Esophagus squamous epithelium (tissue), 5 donors: Measurements from ENCODE around the gene ZC3H18. TPM values are rescaled to one million over a fixed set of nuclear protein-coding genes. Genes with fewer than 3 reads are reported as not detected.

Experiments
- DNase-seq: peaks from one replicate; lab custom pipeline; 2025; lab: John Stamatoyannopoulos, UW
- H3K27ac ChIP-seq, 4 donors: fragments of 200-600 bp; sonication (generic); one replicate each; pipeline ENCODE4 v1.5.1; 2016 to 2019; ENCODE audit warnings: mild to moderate bottlenecking in 1 of 4
- H3K27me3 ChIP-seq, 4 donors: fragments of 200-600 bp; sonication (generic); 1 replicate in 3 of 4; 2 replicates in 1 of 4; pipeline versions ENCODE4 v1.5.1 to v1.6.0; 2017 to 2021; ENCODE audit warnings: antibody characterized with exemption in 1 of 4
- H3K36me3 ChIP-seq, 3 donors: fragments of 200-600 bp; sonication (generic); one replicate each; pipeline ENCODE4 v1.5.1; 2016 to 2019
- H3K4me1 ChIP-seq, 3 donors: fragments of 200-600 bp; sonication (generic); one replicate each; pipeline ENCODE4 v1.5.1; 2017 to 2019
- H3K4me3 ChIP-seq, 4 donors: fragments of 200-600 bp; sonication (generic); 1 replicate in 3 of 4; 2 replicates in 1 of 4; pipeline ENCODE4 v1.5.1; 2016 to 2019; ENCODE audit warnings: mild to moderate bottlenecking in 2 of 4, moderate library complexity in 1 of 4
- H3K9me3 ChIP-seq, 3 donors: fragments of 200-600 bp; sonication (generic); one replicate each; pipeline ENCODE4 v1.5.1; 2016 to 2019
- POLR2A ChIP-seq, 4 donors: fragments of 450-650 bp; IDR thresholded peaks; one replicate each; pipeline ENCODE4 v1.6.1; 2017; ENCODE audit warnings: antibody characterized with exemption in 4 of 4, mild to moderate bottlenecking in 4 of 4, moderate library complexity in 3 of 4
- WGBS, 2 donors: methylation state at CpG; one replicate each; pipeline ENCODE4 v1.1.5; 2018; 5-methylcytosine and 5-hydroxymethylcytosine counted together
- intact Hi-C: fragments of 100-400 bp; cut with DNase I; formaldehyde crosslinking; loops from one replicate; pipeline ENCODE4 v1.15.0; 2022
- total RNA-seq, 4 donors: library from RNA; depleted of rRNA; stranded (reverse); fragments of >200 nt; gene quantifications; one replicate each; pipeline ENCODE4 v1.1.0, GENCODE V29; 2016
- TF ChIP-seq, protein P1 (sequence below), 6 experiments: fragments of 450-650 bp in 4 of 6; fragments of 200-600 bp in 2 of 6; sonication (generic) in 2 of 6; IDR thresholded peaks; one replicate each; pipeline ENCODE4 v1.5.1; 2016 to 2019; ENCODE audit warnings: antibody characterized with exemption in 6 of 6, mild to moderate bottlenecking in 4 of 6, moderate library complexity in 4 of 6
- donor health status: DM: yes; HTN: yes; CAD: no.

ZC3H18 gene
- total RNA-seq, 4 donors from 2014 or later = 15.4 to 27.3 (median 17.5) TPM

DNA sequence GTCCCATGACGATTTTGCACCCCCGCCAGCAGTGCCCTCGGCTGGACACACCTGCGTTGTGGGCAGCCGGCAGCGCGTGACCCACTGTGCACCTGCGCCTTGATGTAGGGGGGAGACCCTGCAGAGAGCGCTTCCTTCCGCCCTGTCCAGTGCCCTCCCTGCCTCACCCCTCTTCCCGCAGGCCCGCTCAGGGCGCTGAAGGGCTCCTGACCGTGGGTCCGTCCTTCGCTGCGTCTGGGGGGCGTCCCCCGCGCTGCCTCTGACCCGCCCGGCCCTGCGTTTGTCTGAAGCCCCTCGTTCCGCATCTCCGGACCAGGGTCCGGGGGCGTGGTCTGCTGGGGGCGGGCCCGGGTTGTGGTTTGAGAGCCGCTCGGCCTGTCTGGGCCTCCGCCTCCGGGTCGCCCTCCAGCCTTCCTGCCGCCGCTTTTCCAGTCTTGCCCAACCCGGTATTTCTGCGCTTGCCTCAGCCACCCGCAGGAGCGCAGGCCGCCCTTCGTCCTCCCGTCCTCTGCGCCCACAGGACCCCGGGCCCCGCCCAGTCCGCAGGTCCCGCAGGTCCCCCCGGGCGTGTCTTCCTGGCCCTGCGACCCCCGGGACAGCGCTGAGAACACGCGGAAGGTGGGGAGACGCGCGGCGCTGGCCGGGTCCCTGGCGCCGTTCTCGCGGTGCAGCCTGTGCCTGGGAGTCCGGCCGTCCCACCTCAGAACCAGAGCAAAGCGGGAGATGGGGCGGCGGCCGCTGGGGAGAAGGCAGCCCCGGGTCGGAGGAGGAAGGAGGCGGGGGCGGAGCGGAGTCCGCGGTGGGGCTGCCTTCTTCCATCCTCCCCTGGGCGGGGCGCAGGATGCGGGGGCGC lies 64.2 kb downstream of the ZC3H18 start:
- H3K4me1 ChIP-seq = peaks cover 15 to 36% (median 26%) of the 10 kb centered on the region in 3 donors
- 10 to 27% methylated on average over 2 to 10 of the region's 82 CpGs for WGBS, 2 donors
- H3K27me3 ChIP-seq = peaks cover 10 to 61% (median 16%) of the 10 kb centered on the region in 4 donors
- H3K27ac ChIP-seq = peak overlapping the region; percentile 14 to 54 (median 32)
- H3K9me3 ChIP-seq = no peaks in the 10 kb centered on the region
- TF ChIP-seq, protein P1, sequence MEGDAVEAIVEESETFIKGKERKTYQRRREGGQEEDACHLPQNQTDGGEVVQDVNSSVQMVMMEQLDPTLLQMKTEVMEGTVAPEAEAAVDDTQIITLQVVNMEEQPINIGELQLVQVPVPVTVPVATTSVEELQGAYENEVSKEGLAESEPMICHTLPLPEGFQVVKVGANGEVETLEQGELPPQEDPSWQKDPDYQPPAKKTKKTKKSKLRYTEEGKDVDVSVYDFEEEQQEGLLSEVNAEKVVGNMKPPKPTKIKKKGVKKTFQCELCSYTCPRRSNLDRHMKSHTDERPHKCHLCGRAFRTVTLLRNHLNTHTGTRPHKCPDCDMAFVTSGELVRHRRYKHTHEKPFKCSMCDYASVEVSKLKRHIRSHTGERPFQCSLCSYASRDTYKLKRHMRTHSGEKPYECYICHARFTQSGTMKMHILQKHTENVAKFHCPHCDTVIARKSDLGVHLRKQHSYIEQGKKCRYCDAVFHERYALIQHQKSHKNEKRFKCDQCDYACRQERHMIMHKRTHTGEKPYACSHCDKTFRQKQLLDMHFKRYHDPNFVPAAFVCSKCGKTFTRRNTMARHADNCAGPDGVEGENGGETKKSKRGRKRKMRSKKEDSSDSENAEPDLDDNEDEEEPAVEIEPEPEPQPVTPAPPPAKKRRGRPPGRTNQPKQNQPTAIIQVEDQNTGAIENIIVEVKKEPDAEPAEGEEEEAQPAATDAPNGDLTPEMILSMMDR (IDR thresholded peaks at IDR 0.05) = no peak
- peak in 1 of 4 donors; percentile 7 for TF ChIP-seq POLR2A (IDR thresholded peaks at IDR 0.05)
- peak overlapping the region; percentile 25 to 59 (median 41) for H3K4me3 ChIP-seq
- intact Hi-C loops = loop anchor here (2.0 kb wide), 1 partner anchor 30 kb away; no protein-coding TSS in a partner anchor
- H3K36me3 ChIP-seq = peaks cover 5 to 33% (median 15%) of the 10 kb centered on the region in 3 donors
- no peak for DNase-seq

DNA sequence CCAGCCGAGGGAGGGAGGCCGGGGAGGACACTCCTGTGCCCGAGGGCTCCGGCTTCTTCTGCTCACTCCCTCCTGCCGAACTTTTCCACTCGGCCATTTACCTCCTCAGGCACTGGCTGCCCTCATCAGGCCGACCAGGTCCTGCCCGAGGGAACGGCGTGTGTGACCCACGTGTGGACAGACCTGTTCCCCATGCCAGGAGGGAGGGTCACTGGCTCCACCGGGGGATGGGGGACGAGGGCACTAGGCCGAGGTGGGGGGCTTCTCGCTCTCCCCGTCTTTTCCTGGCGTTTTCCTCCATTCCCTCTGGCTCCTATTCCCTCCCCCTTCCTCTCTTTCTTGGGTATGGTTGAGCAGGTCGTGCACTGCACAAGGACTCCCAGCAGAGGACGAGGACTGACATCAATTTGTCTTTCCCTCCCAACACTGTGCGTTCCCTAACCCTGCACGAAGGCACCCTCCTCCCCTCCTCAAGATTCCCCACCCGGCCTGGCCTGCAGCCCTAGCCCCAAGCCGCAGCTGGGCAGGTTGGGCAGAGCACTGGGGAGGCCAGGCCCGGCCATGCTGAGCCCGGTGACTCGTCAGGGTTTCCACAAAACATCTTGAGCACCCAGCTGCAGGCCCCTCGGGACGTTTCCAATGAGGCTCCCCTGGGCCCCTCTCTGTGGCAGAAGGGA lies 64.9 kb downstream of the ZC3H18 start:
- intact Hi-C loops = loop anchor here (2.0 kb wide), 1 partner anchor 30 kb away; no protein-coding TSS in a partner anchor
- DNase-seq = no peak
- peak overlapping the region in 2 of 4 donors; percentile 14 to 49 for H3K27ac ChIP-seq
- H3K4me3 ChIP-seq = peak overlapping the region; percentile 25 to 59 (median 41)
- no peak for TF ChIP-seq POLR2A (IDR thresholded peaks at IDR 0.05)
- TF ChIP-seq, protein P1 (IDR thresholded peaks at IDR 0.05) = no peak
- peaks cover 5 to 26% (median 9%) of the 10 kb centered on the region in 3 donors for H3K36me3 ChIP-seq
- peaks cover 15 to 41% (median 27%) of the 10 kb centered on the region in 3 donors for H3K4me1 ChIP-seq
- H3K27me3 ChIP-seq = peaks cover 12 to 69% (median 18%) of the 10 kb centered on the region in 4 donors
- WGBS, 2 donors = 24 to 26% methylated on average over 14 to 24 of the region's 28 CpGs
- no peaks in the 10 kb centered on the region for H3K9me3 ChIP-seq

DNA sequence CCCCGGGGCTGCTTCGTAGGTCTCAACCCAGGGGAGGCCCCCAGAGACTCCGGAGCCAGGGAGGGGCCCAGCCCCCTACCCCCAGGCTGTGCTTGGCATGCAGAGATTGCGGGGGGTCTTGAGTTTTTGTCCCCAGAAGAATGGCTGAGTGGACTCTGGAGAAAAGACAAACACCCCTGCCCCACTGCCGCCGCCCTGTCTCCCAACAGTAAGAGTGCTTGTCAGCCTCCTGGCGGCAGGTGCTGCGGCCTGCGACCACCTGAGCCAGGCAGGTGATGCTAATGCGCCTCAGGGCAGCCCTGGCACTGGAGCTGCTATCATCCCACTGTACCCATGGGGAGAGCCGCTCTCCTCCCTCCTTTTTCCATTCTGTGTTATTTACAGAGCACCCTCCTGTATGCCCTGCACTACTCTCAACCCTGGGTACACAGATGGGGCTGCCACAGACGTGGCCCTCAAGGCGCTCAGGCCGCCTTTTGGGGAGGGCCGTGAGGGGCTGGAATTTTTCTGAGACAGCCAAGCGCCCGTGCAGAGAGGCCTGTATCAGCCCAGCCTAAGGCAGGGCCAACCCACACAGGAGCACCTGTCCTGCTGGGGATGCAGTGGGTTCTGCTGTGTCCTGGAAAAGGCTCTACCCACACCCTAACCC lies 65.6 kb downstream of the ZC3H18 start:
- intact Hi-C loops = loop anchor here (2.0 kb wide), 1 partner anchor 31 kb away; no protein-coding TSS in a partner anchor
- Histone ChIP-seq H3K4me3 (no peak overlapping the region), H3K27me3 (peaks cover 15 to 75% (median 18%) of the 10 kb centered on the region in 4 donors), H3K4me1 (peaks cover 15 to 41% (median 27%) of the 10 kb centered on the region in 3 donors), H3K27ac (no peak overlapping the region), H3K9me3 (no peaks in the 10 kb centered on the region), H3K36me3 (peaks cover 5 to 19% (median 9%) of the 10 kb centered on the region in 3 donors)
- DNase-seq = no peak
- WGBS, 2 donors = 71 to 83% methylated on average over 4 to 6 of the region's 17 CpGs
- TF ChIP-seq, protein P1 (IDR thresholded peaks at IDR 0.05) = no peak
- TF ChIP-seq POLR2A (IDR thresholded peaks at IDR 0.05) = no peak

DNA sequence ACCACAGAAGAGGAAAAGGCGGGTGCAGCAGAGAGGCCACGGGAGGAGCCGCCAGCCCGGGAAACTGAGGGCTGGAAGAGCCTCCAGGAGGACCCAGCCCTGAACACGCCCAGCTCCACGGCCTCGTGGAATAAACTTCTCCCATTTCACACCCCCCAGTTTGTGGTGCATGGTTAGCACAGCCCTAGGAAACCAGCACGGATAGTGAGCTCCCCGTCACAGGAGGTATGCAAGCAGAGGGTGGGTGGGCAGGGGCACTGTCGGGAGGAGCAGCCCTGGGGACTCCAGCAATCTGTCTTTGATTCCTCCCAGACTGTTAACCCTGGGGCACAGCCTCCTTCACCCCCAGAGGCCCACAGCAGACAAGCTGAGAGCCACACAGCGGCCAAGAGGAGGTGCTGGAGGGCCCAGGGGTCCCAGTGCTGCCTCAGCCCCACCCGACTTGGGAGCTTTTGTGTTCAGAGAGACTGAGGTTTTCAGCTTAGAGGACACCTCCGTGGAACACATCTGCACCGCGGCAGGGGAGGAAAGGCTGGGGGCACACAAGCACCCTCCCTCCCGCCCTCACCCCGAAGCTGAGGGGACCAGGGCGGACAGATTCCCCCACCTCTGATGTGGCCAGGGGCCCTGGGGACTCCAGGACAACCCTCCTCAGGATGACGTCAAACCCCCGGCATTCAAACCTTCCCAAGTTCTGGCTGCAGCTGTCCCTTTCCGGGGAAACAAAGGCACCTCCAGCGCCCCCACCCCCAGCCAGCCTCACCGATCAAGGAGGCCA lies 66.5 kb downstream of the ZC3H18 start:
- TF ChIP-seq, protein P1 (IDR thresholded peaks at IDR 0.05) = no peak
- TF ChIP-seq POLR2A (IDR thresholded peaks at IDR 0.05) = no peak
- intact Hi-C loops = no loop called here
- no peak overlapping the region for H3K27ac ChIP-seq
- H3K4me3 ChIP-seq = no peak overlapping the region
- H3K9me3 ChIP-seq = no peaks in the 10 kb centered on the region
- no peak for DNase-seq
- peaks cover 15 to 81% (median 18%) of the 10 kb centered on the region in 4 donors for H3K27me3 ChIP-seq
- peaks cover 15 to 41% (median 27%) of the 10 kb centered on the region in 3 donors for H3K4me1 ChIP-seq
- WGBS, 2 donors = 43 to 72% methylated on average over 7 to 14 of the region's 23 CpGs
- H3K36me3 ChIP-seq = peaks cover 0 to 10% (median 9%) of the 10 kb centered on the region in 3 donors
